OCI-LY7 (cell line): ENCODE measurements around the gene MAG. TPM values are rescaled to one million over a fixed set of nuclear protein-coding genes. Genes with fewer than 3 reads are reported as not detected.

ENCODE experiments used
- microRNA-seq: library from miRNA; unstranded; fragments of <30 nt; microRNA quantifications from one replicate; pipeline ENCODE4 v1.2.0, GENCODE V29; 2022; ENCODE audit warnings: borderline replicate concordance
- total RNA-seq, 2 experiments: library from RNA; depleted of rRNA in 1 of 2; stranded (reverse); fragments of >200 nt in 1 of 2; shearing (Covaris generic) in 1 of 2; gene quantifications; 2 replicates each; pipeline ENCODE4 v1.2.3, GENCODE V29; 2014 to 2022

Gene MAG
- total RNA-seq, 2 experiments from 2014 or later: 4.6 to 10.1 TPM

Small RNAs within 50 kb of the gene (microRNA-seq; reads per million reads assigned to microRNA genes)
- 88.6 reads per million, percentile 55 among the genes with 10 or more reads in this experiment for gene MIR5196

Other genes starting within 250 kb of the MAG start
- gene FXYD3, start 176.3 kb upstream of the MAG start, total RNA-seq (2014; rRNA removed; shearing (Covaris generic)): 0.35 TPM in 1 of 2 replicates, not detected in the other
- 0.88 TPM in 1 of 2 replicates, not detected in the other for gene FXYD3, start 176.3 kb upstream of the MAG start, total RNA-seq (2022)
- gene LGI4, start 157.1 kb upstream of the MAG start, total RNA-seq (2014; rRNA removed; shearing (Covaris generic)): 0.28 and 1.1 TPM in 2 replicates
- 2.7 and 5.9 TPM in 2 replicates for gene LGI4, start 157.1 kb upstream of the MAG start, total RNA-seq (2022)
- 0.57 and 1.8 TPM in 2 replicates for gene FXYD1, start 153.3 kb upstream of the MAG start, total RNA-seq (2014; rRNA removed; shearing (Covaris generic))
- gene FXYD1, start 153.3 kb upstream of the MAG start, total RNA-seq (2022): 5.5 and 11.5 TPM in 2 replicates
- 0.50 and 1.2 TPM in 2 replicates for gene FXYD7, start 148.9 kb upstream of the MAG start, total RNA-seq (2014; rRNA removed; shearing (Covaris generic))
- 6.1 and 6.3 TPM in 2 replicates for gene FXYD7, start 148.9 kb upstream of the MAG start, total RNA-seq (2022)
- 76.8 and 82.1 TPM in 2 replicates for gene FXYD5, start 137.4 kb upstream of the MAG start, total RNA-seq (2014; rRNA removed; shearing (Covaris generic))
- 147 and 155 TPM in 2 replicates for gene FXYD5, start 137.4 kb upstream of the MAG start, total RNA-seq (2022)
- not detected in 2 replicates for gene FAM187B, start 63.4 kb upstream of the MAG start, total RNA-seq (2014; rRNA removed; shearing (Covaris generic))
- gene FAM187B, start 63.4 kb upstream of the MAG start, total RNA-seq (2022): not detected in 2 replicates
- gene LSR, start 43.2 kb upstream of the MAG start, total RNA-seq (2014; rRNA removed; shearing (Covaris generic)): 15.0 and 22.9 TPM in 2 replicates
- gene LSR, start 43.2 kb upstream of the MAG start, total RNA-seq (2022): 26.0 and 33.6 TPM in 2 replicates
- 100.0 and 105 TPM in 2 replicates for gene USF2, start 23.2 kb upstream of the MAG start, total RNA-seq (2014; rRNA removed; shearing (Covaris generic))
- gene USF2, start 23.2 kb upstream of the MAG start, total RNA-seq (2022): 155 and 181 TPM in 2 replicates
- 0.19 TPM in 1 of 2 replicates, not detected in the other for gene HAMP, start 9.6 kb upstream of the MAG start, total RNA-seq (2014; rRNA removed; shearing (Covaris generic))
- gene HAMP, start 9.6 kb upstream of the MAG start, total RNA-seq (2022): 0.83 and 0.89 TPM in 2 replicates
- gene CD22, start 37.0 kb downstream of the MAG start, total RNA-seq (2014; rRNA removed; shearing (Covaris generic)): 312 and 413 TPM in 2 replicates
- gene CD22, start 37.0 kb downstream of the MAG start, total RNA-seq (2022): 972 TPM in 2 replicates
- 8.5 and 11.4 TPM in 2 replicates for gene FFAR1, start 55.7 kb downstream of the MAG start, total RNA-seq (2014; rRNA removed; shearing (Covaris generic))
- 9.8 and 11.6 TPM in 2 replicates for gene FFAR1, start 55.7 kb downstream of the MAG start, total RNA-seq (2022)
- gene FFAR3, start 66.3 kb downstream of the MAG start, total RNA-seq (2014; rRNA removed; shearing (Covaris generic)): 0.72 TPM in 1 of 2 replicates, not detected in the other
- gene FFAR3, start 66.3 kb downstream of the MAG start, total RNA-seq (2022): 0.19 and 0.31 TPM in 2 replicates
- 0.06 TPM in 1 of 2 replicates, not detected in the other for gene GPR42, start 78.9 kb downstream of the MAG start, total RNA-seq (2014; rRNA removed; shearing (Covaris generic))
- not detected in 2 replicates for gene GPR42, start 78.9 kb downstream of the MAG start, total RNA-seq (2022)
- not detected in 2 replicates for gene FFAR2, start 156.1 kb downstream of the MAG start, total RNA-seq (2014; rRNA removed; shearing (Covaris generic))
- not detected in 2 replicates for gene FFAR2, start 156.1 kb downstream of the MAG start, total RNA-seq (2022)
- not detected in 2 replicates for gene KRTDAP, start 198.3 kb downstream of the MAG start, total RNA-seq (2014; rRNA removed; shearing (Covaris generic))
- gene KRTDAP, start 198.3 kb downstream of the MAG start, total RNA-seq (2022): not detected in 2 replicates
- gene DMKN, start 221.5 kb downstream of the MAG start, total RNA-seq (2014; rRNA removed; shearing (Covaris generic)): not detected in 2 replicates
- not detected in 2 replicates for gene DMKN, start 221.5 kb downstream of the MAG start, total RNA-seq (2022)
- gene SBSN, start 236.2 kb downstream of the MAG start, total RNA-seq (2014; rRNA removed; shearing (Covaris generic)): not detected in 2 replicates
- not detected in 2 replicates for gene SBSN, start 236.2 kb downstream of the MAG start, total RNA-seq (2022)
- gene GAPDHS, start 241.3 kb downstream of the MAG start, total RNA-seq (2014; rRNA removed; shearing (Covaris generic)): not detected in 2 replicates
- not detected in 2 replicates for gene GAPDHS, start 241.3 kb downstream of the MAG start, total RNA-seq (2022)